Glomerular endothelial cell (primary cell): ENCODE results near the gene RABGAP1. TPM values are rescaled to one million over a fixed set of nuclear protein-coding genes. Genes with fewer than 3 reads are reported as not detected.

ENCODE experiments used
- DNase-seq: peaks from one replicate; pipeline ENCODE4 v3.0.0-alpha.2; 2011; ENCODE audit warnings: low read depth, low spot score; ENCODE audit errors: extremely low read depth
- total RNA-seq: library from RNA; depleted of rRNA; stranded (reverse); fragments of >200 nt; gene quantifications from 2 replicates; pipeline ENCODE4 v1.2.3, GENCODE V29; 2015

The RABGAP1 gene
- total RNA-seq, 1 donor from 2014 or later = 35.5 TPM

DNA sequence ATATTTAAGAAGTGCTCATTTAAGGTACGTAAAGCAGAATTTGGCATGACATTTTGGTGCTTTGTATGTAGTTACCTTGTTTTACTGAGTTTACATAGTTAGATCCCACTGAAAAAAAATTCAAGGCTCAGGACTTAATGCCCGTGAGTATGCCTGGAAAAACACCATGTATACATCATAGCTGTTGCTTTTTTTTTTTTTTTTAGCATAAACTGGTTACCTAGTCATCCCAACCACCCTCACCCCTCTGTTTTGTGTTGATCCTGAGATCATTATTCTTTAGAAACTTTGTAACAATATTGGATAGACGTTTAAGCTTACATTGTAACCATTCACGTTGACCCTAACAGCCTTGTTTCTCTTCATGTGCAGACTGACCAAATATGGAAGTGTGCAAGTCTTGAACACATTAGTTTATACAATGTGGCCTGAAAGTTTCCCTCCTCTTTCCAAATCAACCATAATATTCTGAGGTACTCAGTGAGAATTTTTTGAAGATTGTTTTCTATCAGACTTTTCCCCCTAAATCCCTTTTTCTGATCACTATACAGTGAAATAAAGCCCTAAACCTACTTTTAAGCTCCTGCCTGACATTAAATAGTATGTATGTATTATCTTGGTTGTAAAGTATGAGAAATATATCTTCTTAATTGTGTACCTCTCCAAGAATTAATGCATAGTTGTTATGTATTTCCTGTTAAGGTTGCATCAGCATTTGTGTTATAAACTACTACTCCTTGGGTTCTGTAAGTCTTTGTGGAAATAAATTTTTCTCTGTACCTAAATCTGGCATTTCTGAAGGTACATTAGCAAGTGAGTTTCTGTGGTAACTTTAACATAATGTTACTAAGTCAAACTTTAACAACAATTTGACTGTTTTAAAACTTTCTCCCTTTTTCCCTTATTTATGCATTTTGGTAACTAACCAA lies 4.4 kb downstream of the RABGAP1 start:
- no peak for DNase-seq

DNA sequence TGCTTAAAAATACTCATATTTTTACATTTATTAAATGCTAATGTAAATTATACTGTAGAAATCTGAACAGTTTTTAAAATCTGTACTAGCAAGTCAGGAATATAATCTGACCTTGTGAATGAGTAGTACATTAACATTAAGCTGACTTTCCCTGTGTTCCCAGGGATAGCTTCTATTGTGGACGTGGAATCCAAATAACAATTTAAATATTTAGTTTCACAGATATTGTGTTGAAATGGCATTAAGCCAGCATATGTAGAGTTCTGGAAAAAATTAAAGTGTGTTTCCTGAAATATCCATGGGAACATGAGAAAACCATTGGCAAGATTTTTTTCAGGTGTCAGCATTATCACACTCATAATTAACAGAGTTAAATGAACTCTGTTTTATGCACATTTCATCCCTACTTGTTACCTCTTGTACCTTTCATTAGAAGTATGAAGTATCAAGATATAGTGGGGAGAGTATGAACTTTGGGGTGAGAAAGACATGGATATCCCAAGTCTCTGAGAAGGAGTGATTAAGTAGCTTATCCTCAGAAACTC lies 5.7 kb downstream of the RABGAP1 start:
- no peak for DNase-seq

DNA sequence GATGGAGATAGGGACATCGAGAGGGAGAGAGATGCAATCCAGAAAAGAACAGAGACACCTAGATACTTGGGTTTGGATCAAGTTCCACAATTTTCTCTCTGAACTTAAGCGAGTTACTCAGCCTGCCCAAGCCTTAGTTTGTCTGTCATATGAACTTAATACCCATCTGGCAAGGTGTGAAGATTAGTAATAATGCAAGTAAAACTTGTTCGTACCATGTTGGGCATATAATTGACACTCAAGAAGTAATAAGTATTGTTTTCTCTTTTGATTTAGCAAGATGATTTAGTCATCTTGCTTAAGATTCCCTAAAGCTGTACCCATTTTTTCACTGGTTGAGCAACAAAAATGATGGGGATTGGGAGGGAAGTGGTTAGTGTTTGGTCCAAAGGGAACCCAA lies 7.5 kb downstream of the RABGAP1 start:
- DNase-seq = no peak

DNA sequence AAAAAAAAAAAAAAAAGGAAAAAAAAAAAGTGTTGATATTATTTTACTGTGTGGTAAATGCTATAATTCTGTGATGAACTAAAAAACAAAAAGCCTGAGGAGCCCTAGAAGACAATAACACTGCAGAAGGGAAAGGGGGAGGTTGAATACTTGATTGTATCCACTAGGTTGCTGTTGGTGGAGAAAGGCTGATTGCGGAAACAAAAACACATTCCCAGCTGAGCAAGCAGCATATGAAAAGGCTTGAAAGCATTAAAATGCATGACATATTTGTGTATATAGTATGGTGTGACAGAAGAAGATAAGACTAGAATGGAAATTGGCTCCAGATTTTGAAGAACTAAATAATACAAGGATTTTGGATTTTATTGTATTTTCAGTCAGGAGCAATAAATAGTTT lies 8.9 kb downstream of the RABGAP1 start:
- no peak for DNase-seq

DNA sequence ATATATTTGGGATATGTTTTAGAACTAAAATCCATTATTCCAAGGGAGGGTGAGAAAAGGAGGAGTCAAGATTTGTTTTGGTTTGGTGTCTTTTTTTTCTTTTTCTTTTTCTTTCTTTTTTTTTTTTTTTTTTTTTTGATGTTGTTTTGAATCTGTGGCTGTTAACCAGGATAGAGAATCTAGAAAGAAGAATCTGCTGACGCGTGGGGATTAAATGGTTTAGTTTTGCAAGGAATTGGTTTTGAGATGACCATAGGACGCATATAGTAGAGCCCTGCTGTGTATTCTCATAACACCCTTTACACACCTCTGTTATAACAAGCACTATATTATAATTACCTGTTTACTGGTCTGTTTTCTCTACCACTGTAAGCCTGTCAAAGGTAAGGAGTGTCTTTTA lies 9.4 kb downstream of the RABGAP1 start:
- DNase-seq = no peak

DNA sequence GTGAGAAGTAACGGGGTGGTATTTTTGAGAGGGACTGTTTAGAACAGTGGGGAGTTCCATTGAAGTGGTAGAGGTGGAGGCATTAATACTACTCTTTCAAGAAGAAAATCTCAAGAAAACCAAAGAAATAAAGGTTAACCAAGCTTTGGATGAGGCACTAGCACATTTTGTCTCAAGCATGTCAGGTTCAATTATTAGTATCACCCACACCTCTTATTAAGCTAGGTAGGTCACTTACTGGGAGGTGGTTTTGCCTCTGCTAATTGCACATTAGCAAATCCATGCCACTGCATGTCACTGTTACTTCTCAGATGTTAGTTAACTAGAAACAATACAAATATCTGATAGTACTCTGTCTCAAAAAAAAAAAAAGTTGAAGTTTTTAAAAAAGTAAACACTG lies 10.2 kb downstream of the RABGAP1 start:
- DNase-seq = no peak

DNA sequence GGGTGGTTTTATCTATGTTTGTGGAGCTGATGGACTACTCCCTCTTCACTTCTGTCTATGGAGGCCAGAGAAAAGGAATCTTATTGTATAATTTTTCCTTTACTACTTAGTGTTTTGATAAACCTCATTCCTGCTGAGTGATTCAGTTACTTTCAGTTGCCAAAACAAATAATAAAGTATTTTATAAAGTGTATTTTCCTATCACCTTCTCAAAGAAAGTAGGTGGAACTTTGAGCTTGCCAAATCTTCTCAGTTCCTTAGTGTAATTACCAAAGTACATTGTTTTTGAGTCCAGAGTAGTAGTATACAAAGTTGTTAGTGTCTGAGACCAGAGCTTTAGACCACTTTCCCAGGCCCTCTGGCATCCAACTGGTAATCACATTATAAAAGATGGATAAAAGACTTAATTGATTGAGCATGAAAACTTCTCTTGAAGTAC lies 13.5 kb downstream of the RABGAP1 start:
- no peak for DNase-seq

DNA sequence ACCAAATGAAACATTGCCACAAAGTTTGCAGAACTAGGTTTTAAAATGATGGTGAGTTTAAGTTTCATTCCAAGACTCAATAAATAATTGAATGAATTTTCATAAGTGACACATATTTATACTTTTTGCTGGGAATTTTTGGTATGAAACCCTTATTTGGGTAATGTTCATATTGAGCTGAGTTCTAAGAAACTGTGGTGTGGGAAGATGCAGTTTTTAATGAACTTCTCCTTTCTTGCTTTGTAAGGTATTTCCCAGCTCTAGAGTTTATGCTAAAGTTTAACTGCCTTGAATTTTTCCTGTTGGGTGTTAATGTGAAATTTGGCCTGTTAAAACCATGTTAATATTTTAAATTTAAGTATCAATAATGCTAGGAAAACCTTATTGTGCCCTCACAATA lies 15.1 kb downstream of the RABGAP1 start:
- no peak for DNase-seq

DNA sequence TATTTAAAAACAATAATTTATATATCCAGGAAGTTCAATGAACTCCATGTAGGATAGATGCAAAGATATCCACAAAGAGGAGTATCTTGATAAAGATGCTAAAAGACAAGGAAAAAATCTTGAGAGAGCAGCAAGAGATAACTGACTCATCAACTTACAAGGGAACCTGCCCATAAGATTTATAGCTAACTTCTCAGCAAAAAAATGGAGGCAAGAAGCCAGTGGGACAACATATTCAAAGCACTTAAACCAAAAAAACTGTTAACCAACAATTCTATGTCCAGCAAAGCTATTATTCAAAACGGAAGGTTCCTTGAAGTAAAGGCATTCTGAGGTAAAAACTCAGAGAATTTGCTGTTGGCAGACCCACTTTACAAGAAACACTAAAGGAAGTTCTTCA lies 20.3 kb downstream of the RABGAP1 start:
- DNase-seq = no peak

DNA sequence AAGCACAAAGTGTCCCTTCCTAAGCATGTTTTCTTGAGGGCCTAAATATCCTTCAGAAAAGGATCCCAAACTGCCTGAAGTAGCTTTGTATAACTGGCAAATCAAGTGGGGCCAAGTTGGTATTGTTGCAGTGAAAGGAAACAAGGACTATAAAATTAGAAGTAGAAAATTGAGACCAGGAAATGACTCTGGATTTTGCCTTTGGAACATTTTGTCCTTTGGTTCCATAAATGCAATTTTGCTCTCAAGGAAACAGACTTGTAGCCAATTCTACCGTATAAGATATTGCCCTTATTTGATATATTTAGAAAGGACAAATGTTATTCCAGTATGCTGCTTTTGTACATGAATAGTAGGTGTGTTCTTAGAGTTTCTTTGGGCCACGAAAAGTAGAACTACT lies 34.4 kb downstream of the RABGAP1 start:
- DNase-seq = peak; percentile 31

DNA sequence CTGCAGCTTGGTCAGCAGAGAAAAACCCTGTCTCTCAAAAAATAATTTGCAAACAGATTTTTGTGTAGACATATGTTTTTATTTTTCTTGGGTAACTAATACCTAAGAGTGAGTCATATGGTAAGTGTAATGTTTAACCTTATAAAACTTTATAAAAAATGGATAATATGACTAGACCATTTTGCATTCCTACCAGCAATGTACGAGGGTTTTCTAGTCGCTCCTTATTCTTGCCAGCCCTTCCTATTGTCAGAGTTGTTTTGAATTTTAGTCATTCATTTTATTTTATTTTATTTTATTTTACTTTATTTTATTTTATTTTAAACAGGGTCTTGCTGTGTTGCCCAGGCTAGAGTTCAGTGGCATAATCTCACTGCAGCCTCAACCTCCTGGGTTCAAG lies 37.8 kb downstream of the RABGAP1 start:
- DNase-seq = no peak

DNA sequence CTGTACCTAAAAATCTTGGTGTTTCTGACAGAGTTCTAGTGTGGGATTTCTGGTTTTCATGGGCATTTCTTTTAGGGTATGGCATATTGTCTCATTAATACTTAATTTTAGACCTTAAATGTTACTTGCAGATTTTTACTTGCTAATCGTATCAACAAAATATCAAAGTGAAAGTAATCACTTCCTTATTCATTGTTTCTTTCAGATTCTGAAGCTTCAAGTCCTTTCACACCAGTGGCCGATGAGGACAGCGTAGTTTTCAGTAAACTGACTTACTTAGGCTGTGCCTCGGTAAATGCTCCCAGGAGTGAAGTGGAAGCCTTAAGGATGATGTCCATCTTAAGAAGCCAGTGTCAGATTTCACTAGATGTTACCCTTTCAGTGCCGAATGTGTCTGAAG lies 45.2 kb downstream of the RABGAP1 start:
- no peak for DNase-seq

DNA sequence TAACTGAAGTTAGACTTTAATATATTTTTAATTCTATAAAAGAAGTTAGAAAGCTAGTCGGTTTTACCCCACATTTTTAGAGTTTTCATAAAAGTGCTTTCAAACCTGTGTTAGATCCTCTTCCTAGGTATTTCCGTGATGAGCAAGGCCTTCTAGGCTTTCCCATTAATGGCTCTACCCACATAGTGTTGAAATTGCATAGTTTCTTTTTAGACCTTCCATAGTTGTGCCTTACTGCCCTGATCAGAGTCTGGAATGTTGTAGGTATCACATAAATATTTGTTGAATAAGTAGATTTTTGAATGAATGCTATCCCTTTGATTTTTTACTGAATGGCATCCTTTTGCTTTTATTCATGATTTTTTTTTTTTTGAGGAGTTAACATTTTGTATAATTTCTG lies 47.3 kb downstream of the RABGAP1 start:
- DNase-seq = no peak

DNA sequence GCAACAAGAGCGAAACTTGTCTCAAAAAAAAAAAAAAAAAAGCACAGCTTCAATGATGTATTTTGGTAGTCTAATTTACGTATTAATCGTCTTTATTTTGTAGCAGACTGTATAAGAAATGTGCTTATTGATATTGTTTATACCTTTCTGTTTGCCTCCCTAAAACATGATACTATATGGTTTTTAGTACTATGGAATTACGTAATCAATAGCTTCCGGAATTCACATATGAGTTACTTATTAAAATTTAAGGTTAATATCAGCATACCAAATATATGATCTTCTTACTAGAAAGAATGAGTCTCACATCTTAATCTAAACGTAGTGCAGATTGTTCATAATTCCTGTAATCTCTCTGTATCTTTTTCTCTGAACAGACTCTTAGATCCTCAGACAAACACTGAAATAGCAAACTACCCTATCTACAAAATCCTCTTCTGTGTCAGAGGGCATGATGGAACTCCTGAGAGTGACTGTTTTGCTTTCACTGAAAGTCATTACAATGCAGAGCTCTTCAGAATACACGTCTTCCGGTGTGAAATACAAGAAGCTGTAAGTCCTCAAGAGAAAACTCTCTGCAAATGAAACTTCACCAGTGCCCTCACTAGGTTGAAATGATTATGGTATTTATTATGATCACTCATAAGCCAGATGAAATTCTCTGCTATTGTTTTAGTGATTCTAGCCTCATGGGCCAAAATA lies 48.3 kb downstream of the RABGAP1 start:
- no peak for DNase-seq

DNA sequence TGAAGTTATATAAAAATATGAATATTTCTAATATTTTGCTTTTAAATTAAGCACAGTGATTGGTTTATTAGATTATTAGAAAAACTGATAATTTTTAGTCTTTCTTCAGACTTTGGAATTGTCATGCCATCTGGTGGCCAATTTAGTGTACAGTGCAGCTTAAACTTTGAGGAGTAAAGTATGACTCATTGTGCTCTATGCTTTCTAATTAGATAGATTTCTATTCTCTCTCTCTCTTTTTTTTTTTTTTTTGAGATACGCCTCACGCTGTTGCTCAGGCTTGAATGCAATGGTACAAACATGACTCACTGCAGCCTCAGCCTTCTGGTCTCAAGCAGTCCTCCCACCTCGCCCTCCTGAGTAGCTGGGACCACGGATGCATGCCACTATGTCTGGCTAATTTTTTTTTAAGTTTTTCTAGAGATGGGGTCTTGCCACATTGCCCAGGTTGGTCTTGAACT lies 50.6 kb downstream of the RABGAP1 start:
- peak; percentile 69 for DNase-seq

DNA sequence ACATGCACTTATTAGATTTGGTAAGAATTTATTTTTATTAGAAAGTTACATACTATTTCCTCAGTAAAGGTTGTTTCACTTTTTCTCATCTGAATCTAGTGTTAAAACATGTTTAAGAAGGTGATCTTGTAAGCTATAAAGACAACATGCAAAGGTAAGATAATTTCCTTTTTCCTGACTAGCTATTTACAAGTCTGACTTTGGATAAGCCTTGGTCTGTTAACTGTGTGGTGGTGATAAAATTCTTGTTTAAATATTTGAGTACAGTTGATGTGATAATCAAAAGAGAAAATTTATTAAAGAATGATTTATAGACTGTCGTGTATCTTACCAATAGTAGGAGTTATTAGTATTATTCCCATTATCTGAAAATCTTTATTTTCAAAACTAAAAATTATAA lies 55.8 kb downstream of the RABGAP1 start:
- no peak for DNase-seq

DNA sequence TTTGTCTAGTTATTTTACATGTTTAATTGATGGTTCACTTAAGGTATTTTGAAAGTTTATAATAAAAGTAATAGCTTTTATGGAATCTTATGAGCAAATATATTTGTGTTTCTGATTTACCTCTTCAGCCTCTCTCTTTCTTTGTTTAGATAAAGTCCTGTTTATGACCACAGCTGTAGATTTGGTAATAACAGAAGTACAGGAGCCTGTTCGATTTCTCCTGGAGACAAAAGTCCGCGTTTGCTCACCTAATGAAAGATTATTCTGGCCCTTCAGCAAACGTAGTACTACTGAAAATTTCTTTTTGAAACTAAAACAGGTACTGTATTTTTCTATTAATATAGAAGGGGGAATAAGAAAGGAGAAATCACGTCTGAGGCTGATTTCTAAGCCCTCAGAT lies 57.6 kb downstream of the RABGAP1 start:
- DNase-seq = no peak

DNA sequence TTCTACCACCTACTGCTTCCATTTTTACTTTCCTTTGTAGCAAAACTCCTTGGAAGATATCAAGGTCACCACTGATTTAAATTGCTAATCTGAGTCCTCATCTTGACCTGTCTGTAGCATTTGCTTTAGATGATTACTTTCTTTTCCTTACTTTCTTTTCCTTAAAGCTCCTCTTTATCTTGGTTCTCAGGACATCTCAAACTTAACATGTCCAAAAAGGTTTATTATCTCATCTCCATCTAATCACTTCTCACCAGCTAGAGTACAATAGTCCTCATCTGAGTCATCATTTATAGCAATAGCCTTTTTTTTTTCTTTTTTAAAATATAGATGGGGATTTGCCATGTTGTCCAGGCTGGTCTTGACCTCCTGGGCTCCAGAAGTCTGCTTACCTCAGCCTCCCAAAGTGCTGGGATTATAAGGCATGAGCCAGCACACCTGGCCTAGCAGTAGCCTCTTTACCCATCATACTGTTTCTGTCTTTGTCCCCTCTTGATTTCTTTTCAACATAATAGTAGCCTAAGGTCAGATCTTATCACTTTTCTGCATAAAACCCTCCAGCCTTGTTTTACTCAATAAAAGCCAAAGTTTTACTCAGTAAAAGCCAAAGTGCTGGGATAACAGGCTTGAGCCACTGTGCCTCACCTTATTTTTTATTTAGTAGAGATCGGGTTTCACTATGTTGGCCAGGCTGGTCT lies 59.7 kb downstream of the RABGAP1 start:
- DNase-seq = peak; percentile 7

DNA sequence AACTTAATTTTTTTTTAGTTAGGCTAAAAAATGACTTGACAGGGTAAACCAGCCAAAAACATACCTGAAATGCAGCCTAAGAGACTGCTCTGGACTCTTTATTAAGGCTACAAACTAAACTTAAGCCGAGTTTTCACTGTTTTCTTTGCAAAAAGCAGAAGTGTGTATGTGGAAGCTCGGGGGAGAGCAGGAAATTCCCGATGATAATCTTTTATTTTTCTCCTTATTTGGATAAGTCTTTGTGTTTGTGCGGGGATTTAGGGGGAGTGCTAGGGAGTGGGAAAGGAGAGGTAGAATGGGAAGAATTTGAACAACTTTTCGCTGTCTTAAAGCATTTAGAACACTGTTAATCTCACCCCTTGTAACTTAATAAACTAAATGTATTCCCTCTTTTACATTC lies 61.9 kb downstream of the RABGAP1 start:
- DNase-seq = peak; percentile 42

DNA sequence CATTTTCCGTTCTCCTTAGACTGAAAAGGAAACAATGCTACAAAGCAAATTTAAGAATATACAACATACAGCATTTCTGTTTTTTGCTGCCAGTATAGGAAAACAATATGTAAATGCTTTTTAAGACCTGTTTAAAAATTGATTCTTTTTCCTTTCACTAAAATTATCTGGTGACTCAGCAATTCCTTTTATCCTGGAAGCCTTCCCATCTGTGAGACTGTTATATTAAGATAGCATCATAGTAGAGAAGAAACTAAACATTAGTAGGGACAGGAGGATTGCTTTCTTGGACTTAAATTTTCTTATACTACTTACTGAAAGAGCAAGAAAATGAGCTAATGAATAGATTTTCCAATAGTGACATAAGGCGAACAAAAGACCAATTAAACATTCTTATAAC lies 62.6 kb downstream of the RABGAP1 start:
- DNase-seq = no peak

DNA sequence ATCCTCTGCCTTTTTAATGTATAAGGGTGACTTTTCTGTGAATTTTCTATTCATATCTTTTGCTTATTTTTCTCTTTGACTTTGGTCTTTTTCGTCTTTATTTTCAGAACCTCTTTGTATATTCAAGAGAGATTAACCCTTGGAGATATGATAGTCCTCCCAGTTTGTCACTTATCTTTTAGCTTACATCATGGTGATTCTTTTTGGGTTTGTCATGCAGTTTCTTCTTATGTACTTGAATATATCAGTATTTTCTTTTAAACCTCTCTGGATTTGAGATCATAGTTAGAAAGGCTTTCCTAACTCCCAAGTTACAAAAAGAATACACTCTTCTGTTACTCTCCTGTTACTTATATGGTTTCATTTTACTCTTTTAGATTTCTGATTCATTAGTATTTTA lies 65.1 kb downstream of the RABGAP1 start:
- DNase-seq = no peak
